ENCODE results near the gene RNF220.

RNF220 gene

GRCh38 chr1:44524655-44525500, 119.8 kb downstream of the RNF220 start:
- DNase-seq, result no peak

- DNase-seq, result no peak
Observed at GRCh38 chr1:44526295-44527073, 121.4 kb downstream of the RNF220 start.

GRCh38 chr1:44531785-44532566, 126.9 kb downstream of the RNF220 start:
- no peak for DNase-seq

GRCh38 chr1:44532567-44532944, 127.5 kb downstream of the RNF220 start:
- no peak for DNase-seq

- DNase-seq, result no peak
Observed at GRCh38 chr1:44534771-44535170, 129.7 kb downstream of the RNF220 start.

- DNase-seq, result no peak
Observed at GRCh38 chr1:44536357-44537209, 131.5 kb downstream of the RNF220 start.

GRCh38 chr1:44537538-44537937, 132.5 kb downstream of the RNF220 start:
- no peak for DNase-seq

GRCh38 chr1:44537956-44538355, 132.9 kb downstream of the RNF220 start:
- no peak for DNase-seq

- no peak for DNase-seq
Observed at GRCh38 chr1:44539991-44540730, 135.1 kb downstream of the RNF220 start.

GRCh38 chr1:44542420-44543063, 137.5 kb downstream of the RNF220 start:
- no peak for DNase-seq

- DNase-seq, result peak; percentile 39
Observed at GRCh38 chr1:44543064-44543744, 138.1 kb downstream of the RNF220 start.

- no peak for DNase-seq
Observed at GRCh38 chr1:44543786-44544185, 138.7 kb downstream of the RNF220 start.

GRCh38 chr1:44544960-44545359, 139.9 kb downstream of the RNF220 start:
- no peak for DNase-seq

GRCh38 chr1:44545961-44546360, 140.9 kb downstream of the RNF220 start:
- DNase-seq, result no peak

GRCh38 chr1:44546403-44547053, 141.5 kb downstream of the RNF220 start:
- DNase-seq, result no peak

- no peak for DNase-seq
Observed at GRCh38 chr1:44547361-44547760, 142.3 kb downstream of the RNF220 start.

- no peak for DNase-seq
Observed at GRCh38 chr1:44547837-44548236, 142.8 kb downstream of the RNF220 start.

GRCh38 chr1:44549510-44549909, 144.5 kb downstream of the RNF220 start:
- no peak for DNase-seq

- DNase-seq, result no peak
Observed at GRCh38 chr1:44553127-44553758, 148.2 kb downstream of the RNF220 start.
